Left ventricle myocardium inferior (tissue), 1 donor: ENCODE measurements around the gene MUCL3. TPM values are rescaled to one million over a fixed set of nuclear protein-coding genes. Genes with fewer than 3 reads are reported as not detected.

ENCODE experiments used
- DNase-seq: peaks from one replicate; pipeline ENCODE4 v3.0.0-alpha.2; 2020
- H3K27ac ChIP-seq: fragments of 200-600 bp; replicated peaks from 2 replicates; pipeline ENCODE4 v1.8.0; 2021
- H3K27me3 ChIP-seq: fragments of 200-600 bp; 2 replicates; pipeline ENCODE4 v1.8.0; 2021; ENCODE audit warnings: low read depth
- H3K36me3 ChIP-seq: fragments of 200-600 bp; 2 replicates; pipeline ENCODE4 v1.8.0; 2021
- H3K4me1 ChIP-seq: fragments of 200-600 bp; 2 replicates; pipeline ENCODE4 v1.8.0; 2021
- H3K4me3 ChIP-seq: fragments of 200-600 bp; 2 replicates; pipeline ENCODE4 v1.8.0; 2021; ENCODE audit warnings: mild to moderate bottlenecking, moderate library complexity
- H3K9me3 ChIP-seq: fragments of 200-600 bp; replicated peaks from 2 replicates; pipeline ENCODE4 v1.8.0; 2021
- intact Hi-C: fragments of 100-400 bp; cut with micrococcal nuclease; formaldehyde crosslinking; loops from one replicate; pipeline ENCODE4 v1.11.0; 2022
- total RNA-seq: library from RNA; stranded (reverse); fragmentation: NEBNext Ultra II Directional; extraction: Animal tissue kit (Norgen Biotek cat#: 25700); gene quantifications from one replicate; pipeline ENCODE4 v1.2.1, GENCODE V29; 2021
- TF ChIP-seq, protein P1 (sequence below): fragments of 200-600 bp; IDR thresholded peaks from 2 replicates; pipeline ENCODE4 v1.8.0; 2021; ENCODE audit warnings: antibody characterized with exemption, mild to moderate bottlenecking, borderline replicate concordance
- donor health status: DM: no; HTN: yes; CAD: no; lungs with severe emphysema.

The MUCL3 gene
- total RNA-seq, 1 donor from 2014 or later: not detected

DNA sequence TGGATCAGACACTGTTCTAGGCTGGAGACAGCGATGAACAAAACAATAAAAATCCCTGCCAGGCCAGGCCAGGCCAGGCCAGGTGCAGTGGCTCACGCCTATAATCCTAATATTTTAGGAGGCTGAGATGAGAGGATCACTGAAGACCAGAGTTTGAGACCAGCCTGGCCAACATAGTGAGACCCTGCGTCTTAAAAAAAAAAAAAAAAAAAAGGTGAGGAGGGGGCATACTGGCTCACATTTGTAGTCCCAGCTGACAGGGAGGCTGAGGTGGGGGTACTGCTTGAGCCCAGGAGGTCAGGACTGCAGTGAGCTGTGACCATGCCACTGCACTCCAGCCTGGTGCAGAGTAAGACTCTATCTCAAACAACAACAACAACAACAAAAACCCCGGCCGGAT is 4.5 kb downstream of the MUCL3 start:
- DNase-seq: no peak
- H3K27me3 ChIP-seq: no peaks in the 10 kb centered on the region
- H3K4me1 ChIP-seq: peaks cover 11% of the 10 kb centered on the region
- no peaks in the 10 kb centered on the region for H3K36me3 ChIP-seq
- TF ChIP-seq, protein P1, sequence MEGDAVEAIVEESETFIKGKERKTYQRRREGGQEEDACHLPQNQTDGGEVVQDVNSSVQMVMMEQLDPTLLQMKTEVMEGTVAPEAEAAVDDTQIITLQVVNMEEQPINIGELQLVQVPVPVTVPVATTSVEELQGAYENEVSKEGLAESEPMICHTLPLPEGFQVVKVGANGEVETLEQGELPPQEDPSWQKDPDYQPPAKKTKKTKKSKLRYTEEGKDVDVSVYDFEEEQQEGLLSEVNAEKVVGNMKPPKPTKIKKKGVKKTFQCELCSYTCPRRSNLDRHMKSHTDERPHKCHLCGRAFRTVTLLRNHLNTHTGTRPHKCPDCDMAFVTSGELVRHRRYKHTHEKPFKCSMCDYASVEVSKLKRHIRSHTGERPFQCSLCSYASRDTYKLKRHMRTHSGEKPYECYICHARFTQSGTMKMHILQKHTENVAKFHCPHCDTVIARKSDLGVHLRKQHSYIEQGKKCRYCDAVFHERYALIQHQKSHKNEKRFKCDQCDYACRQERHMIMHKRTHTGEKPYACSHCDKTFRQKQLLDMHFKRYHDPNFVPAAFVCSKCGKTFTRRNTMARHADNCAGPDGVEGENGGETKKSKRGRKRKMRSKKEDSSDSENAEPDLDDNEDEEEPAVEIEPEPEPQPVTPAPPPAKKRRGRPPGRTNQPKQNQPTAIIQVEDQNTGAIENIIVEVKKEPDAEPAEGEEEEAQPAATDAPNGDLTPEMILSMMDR: no peak
- H3K4me3 ChIP-seq: no peak overlapping the region
- no peaks in the 10 kb centered on the region for H3K9me3 ChIP-seq
- intact Hi-C loops: no loop called here
- H3K27ac ChIP-seq: no peak overlapping the region

DNA sequence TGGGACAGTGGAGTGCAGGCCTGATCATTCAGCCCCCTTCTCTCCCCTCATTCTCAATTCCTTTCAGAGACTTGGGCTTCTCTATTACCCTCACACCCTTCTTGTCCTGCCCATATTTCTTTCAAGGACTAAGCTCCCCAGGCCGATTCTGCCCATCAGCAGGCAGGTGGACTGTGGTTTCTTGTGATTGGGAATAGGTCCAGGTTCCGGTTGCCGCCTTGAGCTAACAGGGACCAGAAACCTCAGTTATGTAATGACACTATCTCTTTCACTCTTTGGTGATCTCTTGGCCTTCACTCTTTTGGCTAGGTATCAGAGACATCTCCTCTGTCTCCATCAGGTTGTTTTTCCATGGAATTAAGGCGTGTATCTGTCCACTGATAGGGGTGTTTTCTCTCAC is 6.5 kb downstream of the MUCL3 start:
- no peak overlapping the region for H3K27ac ChIP-seq
- intact Hi-C loops: no loop called here
- H3K36me3 ChIP-seq: no peaks in the 10 kb centered on the region
- no peaks in the 10 kb centered on the region for H3K9me3 ChIP-seq
- peaks cover 9% of the 10 kb centered on the region for H3K4me1 ChIP-seq
- no peak overlapping the region for H3K4me3 ChIP-seq
- no peaks in the 10 kb centered on the region for H3K27me3 ChIP-seq
- DNase-seq: no peak
- TF ChIP-seq, protein P1: no peak

DNA sequence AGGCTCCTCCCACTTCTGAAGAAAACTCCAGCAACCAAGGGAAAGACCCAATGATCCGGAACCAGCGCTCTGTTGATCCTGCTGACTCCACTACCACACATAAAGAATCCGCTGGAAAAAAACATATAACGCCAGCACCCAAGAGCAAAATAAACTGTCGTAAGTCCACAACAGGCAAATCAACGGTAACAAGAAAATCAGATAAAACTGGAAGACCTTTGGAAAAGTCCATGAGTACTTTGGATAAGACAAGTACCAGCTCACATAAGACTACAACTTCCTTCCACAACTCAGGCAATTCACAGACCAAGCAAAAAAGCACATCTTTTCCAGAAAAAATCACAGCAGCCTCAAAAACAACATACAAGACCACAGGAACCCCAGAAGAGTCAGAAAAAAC is 8.0 kb downstream of the MUCL3 start:
- H3K4me3 ChIP-seq: no peak overlapping the region
- H3K36me3 ChIP-seq: no peaks in the 10 kb centered on the region
- TF ChIP-seq, protein P1: no peak
- no peaks in the 10 kb centered on the region for H3K4me1 ChIP-seq
- H3K27me3 ChIP-seq: no peaks in the 10 kb centered on the region
- H3K9me3 ChIP-seq: no peaks in the 10 kb centered on the region
- no peak overlapping the region for H3K27ac ChIP-seq
- no peak for DNase-seq
- intact Hi-C loops: no loop called here

DNA sequence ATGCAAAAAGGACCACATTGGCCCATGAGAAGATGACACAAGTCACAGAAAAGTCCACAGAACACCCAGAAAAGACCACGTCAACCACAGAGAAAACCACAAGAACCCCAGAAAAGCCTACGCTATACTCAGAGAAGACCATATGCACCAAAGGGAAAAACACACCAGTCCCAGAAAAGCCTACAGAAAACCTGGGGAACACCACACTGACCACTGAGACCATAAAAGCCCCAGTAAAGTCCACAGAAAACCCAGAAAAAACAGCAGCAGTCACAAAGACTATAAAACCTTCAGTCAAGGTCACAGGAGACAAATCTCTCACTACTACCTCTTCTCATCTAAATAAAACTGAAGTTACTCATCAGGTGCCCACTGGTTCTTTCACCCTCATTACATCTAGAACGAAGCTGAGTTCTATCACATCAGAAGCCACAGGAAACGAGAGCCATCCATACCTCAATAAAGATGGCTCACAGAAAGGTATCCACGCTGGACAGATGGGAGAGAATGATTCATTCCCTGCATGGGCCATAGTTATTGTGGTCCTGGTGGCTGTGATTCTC is 11.2 kb downstream of the MUCL3 start:
- Histone ChIP-seq H3K36me3 (no peaks in the 10 kb centered on the region), H3K27ac (no peak overlapping the region), H3K4me3 (no peak overlapping the region), H3K4me1 (peaks cover 14% of the 10 kb centered on the region), H3K9me3 (no peaks in the 10 kb centered on the region), H3K27me3 (peaks cover 4% of the 10 kb centered on the region)
- DNase-seq: no peak
- intact Hi-C loops: no loop called here
- TF ChIP-seq, protein P1: no peak

DNA sequence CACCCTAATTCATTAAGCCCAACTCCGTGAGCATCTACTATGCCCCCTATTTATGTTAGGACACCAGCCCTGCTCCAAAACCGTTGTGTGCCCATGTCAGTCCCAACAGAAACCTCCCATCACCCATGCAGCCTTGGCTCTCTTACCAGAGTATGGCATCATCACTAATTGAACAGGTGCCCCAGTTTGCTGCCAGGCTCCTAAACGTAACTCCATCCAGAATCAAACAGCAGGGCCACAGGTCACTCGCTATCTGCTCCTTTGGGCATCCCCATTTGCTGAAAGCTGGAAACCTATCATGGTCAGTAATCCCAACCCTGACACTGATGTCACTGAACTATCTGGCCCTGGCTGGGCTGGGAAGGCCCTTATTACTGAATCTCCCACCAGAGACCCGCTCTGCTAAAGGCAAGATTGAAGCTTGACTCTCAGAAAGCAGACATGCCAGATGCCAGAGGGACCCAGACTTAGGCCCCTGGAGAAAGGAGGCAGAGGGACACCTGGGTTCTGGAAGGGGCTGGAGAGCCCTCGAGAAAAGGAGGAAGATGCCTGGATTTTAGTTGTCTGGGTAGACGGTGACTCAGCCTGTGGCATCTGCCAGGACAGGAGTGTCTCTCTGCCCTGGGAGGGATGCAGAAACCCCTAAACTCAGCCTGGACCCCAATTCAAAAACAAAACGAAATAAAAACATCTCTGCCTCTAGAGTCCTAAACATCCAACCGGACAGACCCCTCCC is 14.0 kb downstream of the MUCL3 start:
- Histone ChIP-seq H3K4me3 (peak overlapping the region; percentile 67), H3K4me1 (peaks cover 14% of the 10 kb centered on the region), H3K36me3 (no peaks in the 10 kb centered on the region), H3K27ac (no peak overlapping the region), H3K9me3 (no peaks in the 10 kb centered on the region), H3K27me3 (peaks cover 18% of the 10 kb centered on the region)
- intact Hi-C loops: no loop called here
- TF ChIP-seq, protein P1: no peak
- DNase-seq: no peak
